Testis (tissue), 2 donors: ENCODE measurements around the gene RASAL2.

Experiments
- CTCF ChIP-seq, 3 experiments: fragments of 450-650 bp in 2 of 3; fragments of 200-600 bp in 1 of 3; sonication (generic) in 1 of 3; IDR thresholded peaks; one replicate each; pipeline ENCODE4 v1.5.1; 2016 to 2019; ENCODE audit warnings: antibody characterized with exemption in 3 of 3, mild to moderate bottlenecking in 2 of 3, moderate library complexity in 1 of 3
- POLR2A ChIP-seq: fragments of 450-650 bp; IDR thresholded peaks from one replicate; pipeline ENCODE4 v1.6.1; 2017; ENCODE audit warnings: antibody characterized with exemption, mild to moderate bottlenecking, moderate library complexity

- TF ChIP-seq CTCF (IDR thresholded peaks at IDR 0.05) = no peak
- no peak for TF ChIP-seq POLR2A
These were observed 28.4 kb downstream of the RASAL2 start for GRCh38 chr1:178122283-178122682.
